H9 (cell line): ENCODE results near the gene C11orf58. TPM values are rescaled to one million over a fixed set of nuclear protein-coding genes. Genes with fewer than 3 reads are reported as not detected.

Experiments used
- DNase-seq: peaks from one replicate; pipeline ENCODE4 v3.0.0-alpha.2; 2017
- H2AFZ ChIP-seq: one replicate; pipeline ENCODE4 v1.6.1; 2013; ENCODE audit warnings: mild to moderate bottlenecking, low read length, control low read depth, moderate library complexity
- H2AK5ac ChIP-seq: 2 replicates; pipeline ENCODE4 v1.6.1; 2013; ENCODE audit warnings: low read length, control low read depth, mixed read lengths; ENCODE audit not compliant: insufficient read length
- H2BK120ac ChIP-seq: one replicate; pipeline ENCODE4 v1.6.1; 2013; ENCODE audit warnings: low read depth, mild to moderate bottlenecking, low read length, control low read depth, inconsistent platforms; ENCODE audit not compliant: poor library complexity, severe bottlenecking
- H2BK12ac ChIP-seq: 2 replicates; pipeline ENCODE4 v1.6.1; 2013; ENCODE audit warnings: low read length, control low read depth, mixed read lengths, low read depth; ENCODE audit not compliant: insufficient read length
- H2BK15ac ChIP-seq: 2 replicates; pipeline ENCODE4 v1.6.1; 2013; ENCODE audit warnings: low read depth, low read length, control low read depth
- H2BK20ac ChIP-seq: one replicate; pipeline ENCODE4 v1.6.1; 2013; ENCODE audit warnings: low read depth, mild to moderate bottlenecking, low read length, control low read depth, inconsistent platforms; ENCODE audit not compliant: poor library complexity, severe bottlenecking
- H2BK5ac ChIP-seq: 2 replicates; pipeline ENCODE4 v1.6.1; 2013; ENCODE audit warnings: low read length, control low read depth, mixed read lengths; ENCODE audit not compliant: insufficient read length
- H3K14ac ChIP-seq: 2 replicates; pipeline ENCODE4 v1.6.1; 2013; ENCODE audit warnings: low read length, control low read depth; ENCODE audit not compliant: insufficient read depth
- H3K18ac ChIP-seq: 2 replicates; pipeline ENCODE4 v1.6.1; 2013; ENCODE audit warnings: low read depth, mild to moderate bottlenecking, mixed read lengths, low read length, control low read depth; ENCODE audit not compliant: insufficient read length
- H3K23ac ChIP-seq: 2 replicates; pipeline ENCODE4 v1.6.1; 2013; ENCODE audit warnings: low read length, control low read depth, mixed read lengths, low read depth; ENCODE audit not compliant: insufficient read length
- H3K23me2 ChIP-seq: 2 replicates; pipeline ENCODE4 v1.6.1; 2013; ENCODE audit warnings: low read depth, mild to moderate bottlenecking, mixed read lengths, low read length, control low read depth; ENCODE audit not compliant: insufficient read length, poor library complexity, severe bottlenecking
- H3K27ac ChIP-seq: 2 replicates; pipeline ENCODE4 v1.5.1; 2013; ENCODE audit warnings: low read length, control low read depth, mixed read lengths, low read depth; ENCODE audit not compliant: insufficient read length
- H3K27me3 ChIP-seq: 2 replicates; pipeline ENCODE4 v1.6.1; 2013; ENCODE audit warnings: low read length, control low read depth, inconsistent platforms; ENCODE audit not compliant: insufficient read depth
- H3K4ac ChIP-seq: 2 replicates; pipeline ENCODE4 v1.6.1; 2013; ENCODE audit warnings: low read depth, mild to moderate bottlenecking, control low read depth, inconsistent platforms, low read length, moderate library complexity
- H3K4me1 ChIP-seq: 2 replicates; pipeline ENCODE4 v1.6.1; 2013; ENCODE audit warnings: low read length, control low read depth, inconsistent platforms; ENCODE audit not compliant: insufficient read depth
- H3K4me2 ChIP-seq: 2 replicates; pipeline ENCODE4 v1.6.1; 2013; ENCODE audit warnings: low read length, control low read depth, mixed read lengths; ENCODE audit not compliant: insufficient read length, insufficient read depth
- H3K56ac ChIP-seq: 2 replicates; pipeline ENCODE4 v1.6.1; 2013; ENCODE audit warnings: low read depth, mild to moderate bottlenecking, mixed read lengths, low read length, control low read depth; ENCODE audit not compliant: insufficient read length
- H3K79me1 ChIP-seq: 2 replicates; pipeline ENCODE4 v1.6.1; 2013; ENCODE audit warnings: low read depth, mild to moderate bottlenecking, moderate library complexity, low read length, control low read depth, inconsistent platforms; ENCODE audit not compliant: insufficient read depth, poor library complexity, severe bottlenecking
- H3K79me2 ChIP-seq: 2 replicates; pipeline ENCODE4 v1.6.1; 2013; ENCODE audit warnings: low read length, control low read depth, inconsistent platforms; ENCODE audit not compliant: insufficient read depth
- H3K9ac ChIP-seq: 2 replicates; pipeline ENCODE4 v1.6.1; 2013; ENCODE audit warnings: low read length, control low read depth, mixed read lengths; ENCODE audit not compliant: insufficient read length; ENCODE audit errors: extremely low read depth
- H3K9me3 ChIP-seq: one replicate; pipeline ENCODE4 v1.6.1; 2013; ENCODE audit warnings: low read depth, low read length, inconsistent platforms; ENCODE audit not compliant: control insufficient read depth
- H3T11ph ChIP-seq: one replicate; pipeline ENCODE4 v1.6.1; 2013; ENCODE audit warnings: mild to moderate bottlenecking, low read length, control low read depth, inconsistent platforms
- H4K20me1 ChIP-seq: one replicate; pipeline ENCODE4 v1.6.1; 2013; ENCODE audit not compliant: control insufficient read depth, insufficient read length, insufficient read depth
- H4K5ac ChIP-seq: 2 replicates; pipeline ENCODE4 v1.6.1; 2013; ENCODE audit warnings: low read depth, mild to moderate bottlenecking, mixed read lengths, low read length, control low read depth; ENCODE audit not compliant: insufficient read length
- H4K8ac ChIP-seq: replicated peaks from 2 replicates; pipeline ENCODE4 v1.6.1; 2013; ENCODE audit warnings: low read length, control low read depth, mixed read lengths, low read depth; ENCODE audit not compliant: insufficient read length
- H4K91ac ChIP-seq: 2 replicates; pipeline ENCODE4 v1.6.1; 2013; ENCODE audit warnings: low read depth, mild to moderate bottlenecking, moderate library complexity, mixed read lengths, low read length, control low read depth; ENCODE audit not compliant: insufficient read length
- H3K27ac Mint-ChIP-seq, 3 experiments: 2 replicates in 2 of 3; 3 replicates in 1 of 3; pipeline ENCODE4 v1.8.0; 2020 to 2021; ENCODE audit warnings: mixed read lengths in 3 of 3, mild to moderate bottlenecking in 1 of 3, moderate library complexity in 1 of 3
- H3K27me3 Mint-ChIP-seq: 2 replicates; pipeline ENCODE4 v1.8.0; 2021; ENCODE audit warnings: low read depth, mild to moderate bottlenecking, moderate library complexity, mixed read lengths
- H3K36me3 Mint-ChIP-seq, 3 experiments: 2 replicates in 2 of 3; 3 replicates in 1 of 3; pipeline ENCODE4 v1.8.0; 2020 to 2021; ENCODE audit warnings: low read depth in 3 of 3, mixed read lengths in 3 of 3; ENCODE audit not compliant: insufficient read depth in 1 of 3
- H3K4me1 Mint-ChIP-seq, 2 experiments: 2 replicates each; pipeline ENCODE4 v1.8.0; 2020; ENCODE audit warnings: mixed read lengths in 2 of 2
- H3K4me3 Mint-ChIP-seq, 2 experiments: 2 replicates in 1 of 2; 3 replicates in 1 of 2; pipeline ENCODE4 v1.8.0; 2020 to 2021; ENCODE audit warnings: mild to moderate bottlenecking in 2 of 2, mixed read lengths in 2 of 2, moderate library complexity in 1 of 2
- H3K9me3 Mint-ChIP-seq, 2 experiments: 2 replicates in 1 of 2; 3 replicates in 1 of 2; pipeline ENCODE4 v1.8.0; 2020; ENCODE audit warnings: mild to moderate bottlenecking in 2 of 2, mixed read lengths in 2 of 2, moderate library complexity in 1 of 2
- WGBS: extraction: QIAGEN DNeasy Blood & Tissue Kit; methylation state at CpG from one replicate; pipeline ENCODE4 v1.1.7; 2013; ENCODE audit warnings: missing lambda C conversion rate, low lambda C conversion rate, mixed read lengths; ENCODE audit not compliant: insufficient read length; ENCODE audit errors: extremely low coverage; 5-methylcytosine and 5-hydroxymethylcytosine counted together
- total RNA-seq: library from RNA; stranded (reverse); gene quantifications from 2 replicates; pipeline ENCODE4 v1.2.1, GENCODE V29; 2021
- TF ChIP-seq, protein P1 (sequence below): fragments of 200-600 bp; sonication (generic); conservative IDR thresholded peaks from 3 replicates; pipeline ENCODE4 v1.8.0; 2021; ENCODE audit warnings: antibody characterized with exemption, mild to moderate bottlenecking

Gene C11orf58
- total RNA-seq, 1 experiment from 2014 or later = 169 TPM

DNA sequence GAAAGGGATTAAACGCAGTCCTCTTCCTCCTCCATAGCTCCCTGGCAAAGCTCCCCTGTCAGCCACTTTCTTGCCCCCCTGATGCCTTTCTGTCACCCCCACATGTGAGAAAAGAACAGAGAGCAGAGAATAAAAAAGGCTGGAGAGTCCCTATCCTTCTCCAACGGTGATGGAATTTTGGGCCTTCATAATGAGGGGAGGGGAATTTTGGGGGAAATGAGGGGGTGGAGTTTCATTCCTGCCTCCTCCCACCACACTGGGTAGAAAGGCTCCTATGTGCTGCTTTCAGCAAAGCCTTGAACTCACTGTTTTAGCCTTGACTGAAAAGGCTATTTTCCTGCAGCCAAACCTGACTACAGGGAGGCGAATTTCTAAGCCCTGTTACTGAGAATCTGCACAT lies 59.3 kb downstream of the C11orf58 start:
- no CpG with 5 or more reads among the region's 3 CpGs for WGBS
- Histone ChIP-seq H3K56ac (no peak overlapping the region), H3K27ac (no peak overlapping the region), H2AFZ (no peak overlapping the region), H3K23ac (no peak overlapping the region), H3K4ac (no peak overlapping the region), H3K79me2 (no peaks in the 10 kb centered on the region), H2AK5ac (no peak overlapping the region), H3K23me2 (no peaks in the 10 kb centered on the region), H3K9ac (no peak overlapping the region), H2BK120ac (no peak overlapping the region), H4K5ac (no peak overlapping the region), H3K18ac (no peak overlapping the region), H3K9me3 (no peaks in the 10 kb centered on the region), H4K20me1 (no peaks in the 10 kb centered on the region), H3K4me1 (no peaks in the 10 kb centered on the region), H2BK12ac (no peak overlapping the region), H3K79me1 (no peaks in the 10 kb centered on the region), H4K91ac (no peak overlapping the region), H3K27me3 (no peaks in the 10 kb centered on the region; the same call in 1 of the 2 replicates), H2BK5ac (no peak overlapping the region), H2BK20ac (no peak overlapping the region), H3K14ac (no peak overlapping the region), H2BK15ac (no peak overlapping the region), H3T11ph (no peak overlapping the region), H4K8ac (no peak overlapping the region), H3K4me2 (no peak overlapping the region)
- TF ChIP-seq, protein P1, sequence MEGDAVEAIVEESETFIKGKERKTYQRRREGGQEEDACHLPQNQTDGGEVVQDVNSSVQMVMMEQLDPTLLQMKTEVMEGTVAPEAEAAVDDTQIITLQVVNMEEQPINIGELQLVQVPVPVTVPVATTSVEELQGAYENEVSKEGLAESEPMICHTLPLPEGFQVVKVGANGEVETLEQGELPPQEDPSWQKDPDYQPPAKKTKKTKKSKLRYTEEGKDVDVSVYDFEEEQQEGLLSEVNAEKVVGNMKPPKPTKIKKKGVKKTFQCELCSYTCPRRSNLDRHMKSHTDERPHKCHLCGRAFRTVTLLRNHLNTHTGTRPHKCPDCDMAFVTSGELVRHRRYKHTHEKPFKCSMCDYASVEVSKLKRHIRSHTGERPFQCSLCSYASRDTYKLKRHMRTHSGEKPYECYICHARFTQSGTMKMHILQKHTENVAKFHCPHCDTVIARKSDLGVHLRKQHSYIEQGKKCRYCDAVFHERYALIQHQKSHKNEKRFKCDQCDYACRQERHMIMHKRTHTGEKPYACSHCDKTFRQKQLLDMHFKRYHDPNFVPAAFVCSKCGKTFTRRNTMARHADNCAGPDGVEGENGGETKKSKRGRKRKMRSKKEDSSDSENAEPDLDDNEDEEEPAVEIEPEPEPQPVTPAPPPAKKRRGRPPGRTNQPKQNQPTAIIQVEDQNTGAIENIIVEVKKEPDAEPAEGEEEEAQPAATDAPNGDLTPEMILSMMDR = no peak
- Mint-ChIP-seq H3K4me3 (no peak overlapping the region), H3K27ac (no peak overlapping the region), H3K9me3 (no peaks in the 10 kb centered on the region), H3K36me3 (peaks cover 0 to 32% (median 11%) of the 10 kb centered on the region in 3 experiments; a peak in 5 of 7 replicates), H3K27me3 (no peaks in the 10 kb centered on the region), H3K4me1 (peaks cover 0 to 12% of the 10 kb centered on the region in 2 experiments; a peak in 2 of 4 replicates)
- DNase-seq = no peak
